Adrenal gland (tissue), 5 donors: ENCODE data around the gene EVL.

Experiments
- POLR2A ChIP-seq, 2 donors: fragments of 450-650 bp; IDR thresholded peaks; one replicate each; pipeline ENCODE4 v1.6.1; 2017; ENCODE audit warnings: antibody characterized with exemption in 2 of 2, mild to moderate bottlenecking in 2 of 2, moderate library complexity in 1 of 2
- TF ChIP-seq, protein P1 (sequence below), 6 experiments: fragments of 450-650 bp in 4 of 6; fragments of 200-600 bp in 2 of 6; sonication (generic) in 1 of 6; IDR thresholded peaks; 1 replicate in 5 of 6; 2 replicates in 1 of 6; pipeline versions ENCODE4 v1.5.1 to v1.8.0; 2016 to 2021; ENCODE audit warnings: antibody characterized with exemption in 6 of 6, mild to moderate bottlenecking in 2 of 6, moderate library complexity in 1 of 6
- donor health status: DM: no; HTN: no; CAD: no.

- TF ChIP-seq, protein P1, sequence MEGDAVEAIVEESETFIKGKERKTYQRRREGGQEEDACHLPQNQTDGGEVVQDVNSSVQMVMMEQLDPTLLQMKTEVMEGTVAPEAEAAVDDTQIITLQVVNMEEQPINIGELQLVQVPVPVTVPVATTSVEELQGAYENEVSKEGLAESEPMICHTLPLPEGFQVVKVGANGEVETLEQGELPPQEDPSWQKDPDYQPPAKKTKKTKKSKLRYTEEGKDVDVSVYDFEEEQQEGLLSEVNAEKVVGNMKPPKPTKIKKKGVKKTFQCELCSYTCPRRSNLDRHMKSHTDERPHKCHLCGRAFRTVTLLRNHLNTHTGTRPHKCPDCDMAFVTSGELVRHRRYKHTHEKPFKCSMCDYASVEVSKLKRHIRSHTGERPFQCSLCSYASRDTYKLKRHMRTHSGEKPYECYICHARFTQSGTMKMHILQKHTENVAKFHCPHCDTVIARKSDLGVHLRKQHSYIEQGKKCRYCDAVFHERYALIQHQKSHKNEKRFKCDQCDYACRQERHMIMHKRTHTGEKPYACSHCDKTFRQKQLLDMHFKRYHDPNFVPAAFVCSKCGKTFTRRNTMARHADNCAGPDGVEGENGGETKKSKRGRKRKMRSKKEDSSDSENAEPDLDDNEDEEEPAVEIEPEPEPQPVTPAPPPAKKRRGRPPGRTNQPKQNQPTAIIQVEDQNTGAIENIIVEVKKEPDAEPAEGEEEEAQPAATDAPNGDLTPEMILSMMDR (IDR thresholded peaks at IDR 0.05): no peak
- TF ChIP-seq POLR2A (IDR thresholded peaks at IDR 0.05): no peak
Measured at GRCh38 chr14:100107236-100107635, 42.0 kb downstream of the EVL start.
